BE2C (cell line): Measurements from ENCODE around the gene CSNK1G2.

Experiments used
- DNase-seq: peaks from one replicate; pipeline ENCODE4 v3.0.0-alpha.2; 2020
- H3K27me3 ChIP-seq: fragments of 250-450 bp; sonication (Bioruptor Pico); 2 replicates; pipeline ENCODE4 v1.5.1; 2020; ENCODE audit warnings: mild to moderate bottlenecking
- H3K36me3 ChIP-seq: fragments of 250-450 bp; sonication (Bioruptor Pico); 2 replicates; pipeline ENCODE4 v1.5.1; 2020; ENCODE audit warnings: mild to moderate bottlenecking
- H3K4me1 ChIP-seq: fragments of 250-450 bp; sonication (Bioruptor Pico); 2 replicates; pipeline ENCODE4 v1.5.1; 2020
- H3K4me3 ChIP-seq: 2 replicates; pipeline ENCODE4 v1.5.1; 2011; ENCODE audit warnings: low read depth, low read length
- H3K9me3 ChIP-seq: fragments of 250-450 bp; sonication (Bioruptor Pico); 2 replicates; pipeline ENCODE4 v1.5.1; 2020
- CTCF ChIP-seq: IDR thresholded peaks from 2 replicates; pipeline ENCODE4 v1.5.1; 2012; ENCODE audit warnings: mild to moderate bottlenecking, low read depth, low read length

CSNK1G2 gene

DNA sequence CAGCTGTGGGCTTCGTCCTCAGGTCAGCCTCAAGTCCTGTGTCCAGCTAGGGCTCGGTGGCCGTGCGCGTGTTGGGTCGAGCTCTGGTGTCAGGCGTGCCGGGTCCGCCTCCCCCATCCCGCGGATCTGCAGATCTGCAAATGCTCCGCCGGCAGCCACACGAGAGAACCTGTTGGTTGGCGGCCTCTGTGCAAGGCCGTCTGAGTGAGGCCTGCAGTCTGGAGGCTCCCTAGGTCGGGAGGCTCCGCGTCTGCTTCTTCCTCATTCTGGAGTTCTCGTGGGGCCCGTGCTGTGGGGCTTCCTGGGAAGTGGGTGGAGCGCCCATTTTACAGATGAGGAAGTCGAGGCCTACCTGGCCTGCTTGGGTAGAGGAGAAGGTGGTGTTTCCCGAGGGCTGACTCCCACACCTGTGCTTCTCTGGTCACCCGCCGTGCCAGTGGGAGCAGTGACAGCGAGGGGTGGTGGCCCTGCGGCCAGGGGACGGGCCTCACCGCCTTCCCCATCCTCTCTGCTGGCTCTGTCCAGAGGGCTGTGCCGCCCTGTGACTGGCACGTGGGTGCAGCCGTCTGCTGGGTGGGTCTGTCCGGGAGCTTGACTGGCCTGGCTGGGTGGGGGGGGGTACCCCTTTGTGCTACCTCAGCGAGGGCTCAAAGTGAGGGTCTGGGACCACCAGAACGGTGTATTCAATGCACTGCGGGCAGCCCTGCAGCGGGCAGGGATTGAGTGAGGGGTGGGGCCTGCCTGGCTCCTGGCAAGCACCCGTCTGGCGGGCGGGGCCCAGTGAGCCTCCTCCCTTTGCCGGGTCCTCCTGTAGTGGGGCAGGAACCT lies 3.3 kb downstream of the CSNK1G2 start:
- TF ChIP-seq CTCF, result no peak
- H3K27me3 ChIP-seq, result no peaks in the 10 kb centered on the region
- H3K4me3 ChIP-seq, result no peak overlapping the region
- peaks cover 5% of the 10 kb centered on the region; the same call in 1 of the 2 replicates for H3K36me3 ChIP-seq
- 0 out of 2 replicates have a peak, but pooled peaks cover 2% of the 10 kb centered on the region for H3K4me1 ChIP-seq
- no peaks in the 10 kb centered on the region for H3K9me3 ChIP-seq
- no peak for DNase-seq

DNA sequence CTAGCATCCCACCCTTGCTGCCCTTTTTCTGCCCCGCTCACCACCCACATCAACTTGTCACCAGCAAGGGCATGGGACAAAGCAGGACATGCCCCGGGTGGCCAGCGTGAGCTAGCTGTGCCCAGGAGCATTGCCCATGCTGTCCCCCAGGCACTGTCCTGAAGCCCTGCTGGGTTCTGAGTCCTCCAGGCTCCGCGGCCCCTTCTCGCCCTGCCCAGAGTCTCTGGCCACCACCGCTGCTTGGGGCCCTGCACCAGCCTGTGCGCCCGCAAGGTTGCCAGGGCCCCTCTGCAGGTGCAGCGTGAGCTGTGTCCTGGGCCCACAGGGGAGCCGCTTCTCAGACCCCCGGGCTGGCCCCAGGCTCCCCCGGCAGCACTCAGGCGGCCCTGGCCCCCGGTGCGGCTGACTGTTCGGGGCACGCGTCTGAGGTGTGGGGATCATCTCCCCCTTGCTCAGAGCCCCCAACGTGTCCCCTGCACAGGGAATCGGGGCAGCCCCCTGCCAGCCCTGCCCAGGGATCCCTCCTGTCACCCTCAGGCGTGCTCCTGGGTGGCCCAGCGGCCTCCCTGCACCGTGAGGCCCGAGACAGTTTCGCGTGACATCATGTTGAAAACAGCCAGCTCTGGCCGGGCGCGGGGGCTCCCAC lies 4.1 kb downstream of the CSNK1G2 start:
- Histone ChIP-seq H3K4me3 (no peak overlapping the region), H3K36me3 (peaks cover 10% of the 10 kb centered on the region; the same call in 1 of the 2 replicates), H3K27me3 (no peaks in the 10 kb centered on the region), H3K9me3 (no peaks in the 10 kb centered on the region), H3K4me1 (0 out of 2 replicates have a peak, but pooled peaks cover 2% of the 10 kb centered on the region)
- TF ChIP-seq CTCF, result no peak
- DNase-seq, result no peak

DNA sequence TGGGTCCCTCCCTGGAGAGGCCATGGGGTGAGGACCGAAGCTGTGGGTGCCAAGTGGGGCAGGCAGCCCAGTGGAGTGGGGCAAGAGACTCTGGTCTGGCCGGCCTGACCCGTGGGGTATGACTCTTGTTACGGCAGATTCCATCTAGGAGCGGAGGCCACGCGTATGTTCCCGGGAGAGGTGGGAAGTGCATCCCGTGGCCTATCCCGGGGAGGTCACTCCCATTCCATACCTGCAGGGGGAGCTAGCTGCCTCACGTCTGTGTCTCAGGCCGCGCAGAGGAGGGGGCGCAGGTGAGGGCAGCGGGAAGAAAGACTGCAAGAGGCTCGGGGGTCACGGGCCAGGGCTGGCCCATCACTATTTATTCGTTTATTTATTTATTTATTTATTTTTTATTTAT lies 4.9 kb downstream of the CSNK1G2 start:
- peak; percentile 64 for DNase-seq
- Histone ChIP-seq H3K27me3 (no peaks in the 10 kb centered on the region), H3K4me3 (no peak overlapping the region)

GRCh38 chr19:1947651-1948209 lies 6.8 kb downstream of the CSNK1G2 start:
- peaks cover 26% of the 10 kb centered on the region for H3K36me3 ChIP-seq
- no peaks in the 10 kb centered on the region for H3K9me3 ChIP-seq
- no peak for DNase-seq
- 0 out of 2 replicates have a peak, but pooled peaks cover 2% of the 10 kb centered on the region for H3K4me1 ChIP-seq
- no peak for TF ChIP-seq CTCF
- H3K4me3 ChIP-seq, result no peak overlapping the region
- no peaks in the 10 kb centered on the region for H3K27me3 ChIP-seq

More for the DNA sequence above, 4.9 kb downstream of the CSNK1G2 start:
- peak; percentile 67 for TF ChIP-seq CTCF
- Histone ChIP-seq H3K36me3 (peaks cover 18% of the 10 kb centered on the region; the same call in 1 of the 2 replicates), H3K9me3 (no peaks in the 10 kb centered on the region), H3K4me1 (0 out of 2 replicates have a peak, but pooled peaks cover 2% of the 10 kb centered on the region)

DNA sequence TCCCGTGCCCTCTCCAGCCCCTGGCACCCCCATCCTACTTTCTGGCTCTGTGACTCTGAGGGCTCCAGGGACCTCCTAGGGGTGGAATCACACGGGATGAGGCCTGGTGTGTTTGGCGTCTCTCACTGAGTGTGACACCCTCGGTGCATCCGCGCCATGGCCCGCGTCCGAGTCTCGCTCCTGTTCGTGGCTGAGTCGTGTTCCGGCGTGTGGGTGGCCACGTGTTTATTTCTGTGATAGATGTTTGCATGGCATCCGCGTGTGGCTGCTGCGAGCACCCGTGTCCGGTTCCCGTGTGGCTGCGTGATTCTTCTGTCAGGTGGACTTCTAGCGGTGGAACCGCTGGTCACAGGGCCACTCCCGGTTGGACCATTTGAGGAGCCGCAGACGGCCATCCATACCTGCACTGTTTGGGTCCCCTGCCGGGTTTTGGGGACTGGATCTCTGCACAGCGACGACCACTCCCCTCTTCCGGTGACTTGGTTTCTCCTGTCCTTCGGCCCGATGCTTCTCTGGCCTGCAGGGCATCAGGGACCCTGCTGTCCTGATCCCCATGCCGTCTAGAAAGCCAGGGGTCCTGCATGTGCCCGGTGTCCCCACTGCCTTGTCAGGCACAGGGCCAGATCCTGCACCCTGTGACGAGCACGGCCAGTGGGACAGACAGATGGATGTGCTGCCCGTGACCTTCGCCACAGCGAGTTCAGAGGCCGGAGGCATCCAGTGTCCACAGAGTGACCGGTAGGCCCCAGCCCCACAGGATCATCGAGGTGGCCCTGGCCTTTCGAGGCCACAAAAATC lies 8.5 kb downstream of the CSNK1G2 start:
- no peak overlapping the region for H3K4me3 ChIP-seq
- H3K36me3 ChIP-seq, result peaks cover 26% of the 10 kb centered on the region
- no peaks in the 10 kb centered on the region for H3K4me1 ChIP-seq
- H3K27me3 ChIP-seq, result no peaks in the 10 kb centered on the region
- H3K9me3 ChIP-seq, result no peaks in the 10 kb centered on the region
- no peak for DNase-seq
- no peak for TF ChIP-seq CTCF
